TTC549 (cell line): ENCODE results near the gene TMEM244.
"Not testable (repeated sequence)": the region's sequence is repeated elsewhere in the genome, so short reads cannot be mapped to it uniquely, and the experiment has no call there.

Experiments
- FAIRE-seq: peaks from 2 replicates; lab custom pipeline; 2012; peaks lifted over from hg19 to GRCh38; lab: Jason Lieb, UNC

Gene TMEM244

DNA sequence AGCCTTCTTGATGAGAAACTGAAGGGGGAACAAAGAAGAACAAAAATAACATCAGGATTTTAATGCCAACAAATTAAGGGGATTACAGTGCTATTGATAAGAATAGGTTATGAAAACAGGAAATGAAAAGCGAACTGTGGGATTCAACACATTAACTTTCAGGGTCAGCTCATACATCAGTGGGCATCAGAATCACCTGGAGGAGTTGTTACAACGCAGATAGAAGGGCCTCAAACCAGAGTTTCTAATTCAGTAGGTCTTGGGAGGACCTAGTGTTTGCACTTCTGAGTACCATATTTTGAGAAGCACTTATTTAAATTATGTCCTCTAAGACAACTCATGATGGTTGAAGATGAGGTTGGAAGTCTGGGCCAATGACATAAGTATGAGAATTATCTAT lies 5.6 kb upstream of the TMEM244 start:
- FAIRE-seq: no peak

DNA sequence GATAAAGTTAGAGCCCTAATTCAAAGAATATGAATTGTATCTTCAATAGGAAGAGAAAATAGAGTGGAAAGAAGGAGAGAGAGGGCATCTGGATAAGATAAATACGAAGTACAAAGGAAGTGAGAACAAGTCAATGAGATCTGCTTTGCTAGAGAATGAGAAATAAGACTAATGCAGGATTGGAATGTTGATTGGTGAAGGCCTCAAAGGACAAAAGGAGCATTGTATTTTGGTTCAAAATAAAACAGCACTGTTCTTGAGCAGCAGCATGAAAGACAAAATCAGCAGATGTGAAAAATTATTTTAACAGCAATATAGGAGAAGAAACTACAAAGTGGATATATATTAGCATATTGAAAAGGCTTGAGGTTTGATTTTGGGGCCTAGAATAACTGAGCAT lies 5.1 kb upstream of the TMEM244 start:
- FAIRE-seq: no peak

DNA sequence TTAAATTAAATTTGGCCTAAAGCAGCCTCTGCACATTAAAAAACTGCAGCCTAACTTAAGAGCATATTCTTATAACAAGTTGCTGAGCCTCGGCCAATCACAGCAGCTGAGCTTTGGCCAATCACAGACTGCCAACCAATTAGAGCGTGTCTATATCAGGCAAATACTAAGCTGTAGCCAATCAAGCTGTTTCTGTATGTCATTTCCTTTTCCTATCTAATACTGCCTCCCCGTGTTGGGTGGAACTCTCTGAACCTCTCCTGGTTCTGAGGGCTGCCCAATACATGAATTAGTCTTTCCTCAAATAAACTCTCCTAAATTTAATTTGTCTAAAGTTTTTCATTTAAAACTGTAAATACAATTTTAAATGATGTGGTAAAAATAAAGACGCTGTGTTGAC lies 3.9 kb upstream of the TMEM244 start:
- no peak for FAIRE-seq

DNA sequence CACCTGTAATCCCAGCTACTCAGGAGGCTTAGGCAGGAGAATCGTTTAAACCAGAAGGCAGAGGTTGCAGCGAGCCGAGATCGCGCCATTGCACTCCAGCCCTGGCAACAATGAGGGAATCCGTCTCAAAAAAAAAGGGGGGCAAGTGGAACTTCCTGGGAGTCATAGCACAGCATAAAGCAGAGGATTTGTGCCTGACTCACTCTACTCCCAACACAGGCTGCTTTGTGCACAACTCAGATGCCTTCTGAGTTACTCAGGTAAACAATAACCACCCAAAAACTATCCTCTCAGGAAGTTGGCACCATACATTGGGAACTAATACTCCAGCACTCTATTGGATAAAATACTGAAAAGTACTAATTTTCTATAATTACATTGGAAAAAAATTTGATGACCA lies 2.5 kb upstream of the TMEM244 start:
- no peak for FAIRE-seq

DNA sequence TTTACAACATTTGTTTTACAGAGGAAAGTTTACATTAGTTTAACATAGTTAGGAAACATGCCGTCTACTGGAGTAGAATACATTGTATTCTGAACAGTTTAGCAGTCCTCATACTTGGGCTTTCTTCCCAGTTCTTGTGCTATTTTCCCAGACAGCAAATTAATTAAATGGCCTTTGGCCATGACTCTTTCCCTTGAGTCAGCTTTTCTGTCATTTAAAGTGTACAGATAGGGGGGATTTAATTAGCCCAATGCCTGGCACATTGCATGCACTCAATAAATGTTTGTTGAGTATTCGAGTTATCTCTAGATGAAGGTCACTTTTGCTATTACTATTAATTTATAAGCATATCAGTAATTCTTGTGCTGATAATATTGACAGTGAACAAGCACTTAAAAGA lies 1.6 kb downstream of the TMEM244 start:
- FAIRE-seq: no peak

DNA sequence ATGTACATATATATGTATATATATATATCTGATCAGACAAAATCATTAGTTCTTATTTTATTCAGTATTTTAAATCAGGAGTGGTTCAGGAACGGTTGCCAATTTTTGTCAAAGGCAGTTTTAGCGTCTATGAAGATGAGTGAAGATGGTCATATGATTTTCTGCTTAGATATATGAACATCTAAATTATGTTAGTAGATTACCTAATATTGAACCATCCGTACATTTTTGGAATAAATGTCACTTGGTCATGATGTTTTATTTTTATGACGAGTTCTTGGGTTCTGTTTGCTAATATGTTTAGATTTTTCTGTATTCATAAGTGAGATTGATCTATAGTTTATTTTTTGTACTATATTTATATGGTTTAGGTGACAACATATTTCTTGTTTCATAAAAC lies 3.3 kb downstream of the TMEM244 start:
- FAIRE-seq: no peak

DNA sequence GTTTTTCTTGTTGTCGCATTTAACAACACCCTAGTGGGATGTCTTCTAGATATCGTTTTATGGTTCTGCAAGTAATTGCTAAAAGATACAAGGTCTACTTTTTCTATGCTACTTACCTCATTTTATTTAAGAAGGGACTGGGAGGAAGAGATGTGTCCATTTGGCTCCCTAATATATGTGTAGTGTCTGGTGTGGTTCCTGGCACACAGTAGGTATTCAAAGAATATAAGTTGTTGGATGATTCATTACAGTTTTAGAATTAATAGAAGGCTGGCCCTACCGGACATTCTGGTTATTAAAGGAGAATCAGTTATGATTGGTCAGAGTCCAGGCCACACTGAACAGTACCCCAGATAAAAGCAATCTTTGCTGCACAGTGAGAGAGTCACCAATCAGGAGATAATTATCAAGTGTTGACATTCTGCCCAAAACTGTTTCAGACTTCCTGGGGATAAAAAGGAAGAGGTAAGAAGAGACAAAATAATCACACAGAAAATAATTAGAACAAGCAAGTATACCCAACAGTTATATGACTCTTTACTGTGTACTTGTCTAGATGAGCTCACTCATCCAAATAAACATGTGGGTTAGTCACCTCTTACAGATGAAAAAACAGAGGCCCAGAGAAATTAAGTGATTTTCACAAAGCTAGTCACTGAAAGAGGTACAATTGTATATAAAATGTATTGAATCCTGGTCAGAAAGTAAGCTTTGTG lies 7.0 kb downstream of the TMEM244 start:
- FAIRE-seq: no peak

DNA sequence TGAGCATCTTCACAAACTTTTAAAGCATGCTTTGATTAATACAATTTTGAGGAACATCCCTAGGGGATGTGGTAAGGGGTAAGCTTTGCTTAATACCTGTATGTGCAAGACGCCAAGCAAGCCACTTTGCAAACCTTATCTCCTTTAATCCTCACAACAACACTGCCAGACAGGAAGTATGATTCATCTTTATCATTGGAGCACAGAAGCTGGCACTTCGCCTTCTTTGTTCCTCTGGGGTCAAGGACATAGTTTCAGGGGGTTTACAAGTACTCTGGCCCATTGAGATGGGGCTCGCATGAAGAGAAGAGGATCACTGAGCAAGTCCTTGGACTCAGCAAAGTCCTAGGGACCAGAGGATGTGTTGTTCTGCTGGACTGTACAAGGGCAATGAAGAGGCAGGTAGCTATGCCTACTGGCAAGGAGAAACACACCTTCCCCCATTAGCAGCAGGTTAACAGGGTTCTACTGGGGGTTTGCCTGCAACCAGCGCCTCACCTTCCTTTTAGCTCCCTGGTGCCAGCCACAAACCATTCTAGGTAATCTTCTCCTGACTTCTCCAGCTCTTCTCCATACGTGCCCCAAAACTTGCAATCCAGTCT lies 8.8 kb downstream of the TMEM244 start:
- FAIRE-seq: no peak

DNA sequence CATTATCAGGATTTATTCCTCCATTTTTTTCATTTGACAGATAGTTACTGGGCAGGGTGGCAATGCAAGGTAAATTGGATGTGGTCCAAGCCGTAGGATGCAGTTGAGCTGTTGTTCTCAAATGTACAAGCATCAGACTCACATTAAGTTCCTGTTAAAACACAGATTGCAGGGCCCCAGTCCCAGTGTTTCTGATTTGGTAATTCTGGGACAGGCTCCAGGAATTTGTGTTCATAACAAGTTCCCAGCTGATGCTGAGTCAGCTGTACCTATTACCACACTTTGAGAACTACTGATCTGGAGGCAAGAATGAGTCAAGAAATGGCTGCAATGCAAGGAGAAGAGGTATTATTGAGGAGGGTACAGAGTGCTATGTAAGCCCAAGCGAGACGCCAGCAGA lies 11.7 kb downstream of the TMEM244 start:
- no peak for FAIRE-seq

DNA sequence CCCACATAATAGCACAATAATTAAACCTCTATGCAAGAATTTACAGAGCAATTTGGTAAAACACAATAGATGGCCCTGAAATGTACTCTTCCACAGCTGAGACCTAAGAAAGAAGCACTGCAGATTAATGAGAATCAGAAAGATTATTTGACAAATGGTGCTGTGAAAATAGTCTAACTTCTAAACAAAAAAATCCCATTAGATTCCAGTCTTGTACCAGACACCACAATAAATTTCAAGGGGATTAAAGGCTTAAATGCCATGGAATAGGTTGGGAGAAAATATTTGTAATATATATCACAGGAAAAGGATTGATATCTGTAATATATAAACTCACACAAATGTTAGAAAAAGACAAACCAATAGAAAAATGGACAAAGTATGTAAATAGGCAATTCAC lies 14.4 kb downstream of the TMEM244 start:
- FAIRE-seq: no peak

DNA sequence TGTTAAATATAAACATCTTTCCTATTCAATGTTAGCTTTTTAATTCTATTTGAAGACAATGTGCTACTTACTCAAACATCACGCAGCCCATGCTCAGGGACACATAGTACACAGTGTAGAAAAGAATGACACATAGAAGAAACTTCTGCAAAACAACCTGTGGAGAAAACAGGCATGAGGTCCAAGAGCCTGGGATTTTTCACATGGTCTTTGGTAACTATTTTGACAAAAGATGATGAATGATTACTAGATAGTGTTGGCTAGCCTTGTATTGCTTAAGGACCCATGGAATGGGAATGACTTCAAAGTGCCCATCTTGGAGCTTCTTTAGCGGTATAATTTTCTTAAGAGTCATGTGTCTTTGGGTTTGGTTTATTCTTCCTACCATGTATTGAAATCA lies 15.4 kb downstream of the TMEM244 start:
- FAIRE-seq: no peak

DNA sequence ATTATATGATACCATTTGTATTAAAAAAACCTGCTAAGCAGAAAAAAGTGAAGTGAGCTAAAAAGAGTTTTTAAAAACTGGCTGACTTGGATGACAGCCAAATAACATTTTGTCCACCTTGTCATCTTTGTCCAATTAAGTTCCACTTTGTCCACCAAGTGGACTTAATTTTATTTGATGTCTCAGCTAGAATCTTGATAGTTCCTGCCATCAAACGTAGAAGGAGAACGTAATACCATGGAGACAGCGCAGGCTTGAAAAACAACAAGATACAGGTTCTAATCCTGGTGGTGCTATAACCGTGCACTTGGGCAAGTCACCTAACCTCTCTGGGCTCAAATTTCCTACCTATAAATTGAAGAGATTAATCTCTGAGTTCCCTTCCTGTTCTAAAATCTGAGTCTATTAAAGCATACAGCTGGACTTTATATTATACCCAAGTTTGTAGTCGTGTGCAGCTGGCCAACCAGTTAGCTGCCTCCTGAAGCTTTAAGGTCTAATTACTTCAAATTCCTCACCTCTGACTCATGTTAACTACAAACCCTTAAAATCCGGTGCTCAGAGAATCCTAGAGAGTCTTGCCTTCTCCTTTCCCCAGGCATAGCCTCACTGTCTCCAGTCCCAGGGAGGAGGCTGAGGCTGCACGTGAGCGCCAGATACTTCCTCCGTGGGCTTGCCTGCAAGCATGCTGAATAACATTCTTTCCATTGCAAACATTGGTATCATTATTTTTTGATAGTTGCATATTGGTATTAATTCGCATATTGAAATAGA lies 16.8 kb downstream of the TMEM244 start:
- FAIRE-seq: no peak

DNA sequence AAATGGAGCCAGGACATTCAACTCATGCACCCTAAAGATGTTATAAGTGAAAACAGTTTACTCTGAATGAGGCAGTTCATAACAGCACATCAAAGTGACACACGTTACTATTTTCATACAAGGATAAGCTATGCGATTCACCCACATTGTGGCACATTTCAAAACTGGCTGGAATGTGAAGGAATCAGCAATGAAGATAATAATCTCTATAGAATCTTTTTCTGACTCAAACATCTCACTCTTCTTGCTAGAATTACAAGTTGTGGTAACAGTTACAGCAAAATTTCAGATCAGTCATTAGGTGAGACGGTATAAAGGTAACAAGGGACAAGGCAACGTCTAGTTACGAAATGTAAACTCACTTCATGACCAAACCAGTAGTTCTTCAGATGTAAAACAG lies 17.5 kb downstream of the TMEM244 start:
- no peak for FAIRE-seq

DNA sequence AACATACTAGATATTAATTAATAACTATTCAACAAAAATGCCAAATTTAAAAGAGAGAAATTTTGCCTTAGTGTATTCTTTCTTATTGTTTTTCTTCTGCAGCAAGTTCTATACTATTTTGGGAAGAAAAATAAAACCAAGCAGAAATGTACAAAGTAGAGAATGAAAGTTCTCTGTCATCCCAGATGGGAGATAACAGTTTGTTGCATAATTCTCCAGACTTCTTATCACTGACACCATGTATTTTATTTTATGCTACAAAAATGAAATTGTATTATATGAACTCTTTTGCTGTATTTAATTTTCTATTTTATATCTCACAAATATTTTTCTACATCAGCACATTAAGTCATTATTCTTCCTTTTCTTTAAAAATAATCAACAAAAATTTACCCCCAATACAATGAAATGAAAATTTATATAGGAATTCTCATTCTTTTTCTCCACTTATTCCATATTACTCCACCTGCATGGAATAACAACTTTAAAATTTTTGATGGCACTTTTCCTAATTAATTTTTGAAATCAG lies 18.2 kb downstream of the TMEM244 start:
- no peak for FAIRE-seq

DNA sequence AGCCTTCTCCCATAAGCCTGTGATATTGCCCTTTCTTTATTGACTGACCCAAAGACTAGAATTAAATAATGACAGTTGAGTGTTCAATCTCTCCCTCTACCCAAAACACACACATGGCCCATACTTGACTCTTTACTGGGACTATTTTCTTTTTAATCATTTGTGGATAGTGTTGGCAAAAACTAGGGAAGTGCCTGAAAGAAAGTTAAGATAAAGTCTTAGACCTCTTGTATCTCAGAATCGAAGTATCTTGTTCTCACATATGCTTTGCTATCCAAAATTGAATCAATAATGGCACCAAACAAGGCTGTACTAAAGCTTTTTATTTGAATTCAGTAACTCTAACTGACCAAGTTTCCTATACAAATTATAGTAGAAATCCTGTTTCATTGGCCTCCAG lies 19.0 kb downstream of the TMEM244 start:
- FAIRE-seq: no peak

DNA sequence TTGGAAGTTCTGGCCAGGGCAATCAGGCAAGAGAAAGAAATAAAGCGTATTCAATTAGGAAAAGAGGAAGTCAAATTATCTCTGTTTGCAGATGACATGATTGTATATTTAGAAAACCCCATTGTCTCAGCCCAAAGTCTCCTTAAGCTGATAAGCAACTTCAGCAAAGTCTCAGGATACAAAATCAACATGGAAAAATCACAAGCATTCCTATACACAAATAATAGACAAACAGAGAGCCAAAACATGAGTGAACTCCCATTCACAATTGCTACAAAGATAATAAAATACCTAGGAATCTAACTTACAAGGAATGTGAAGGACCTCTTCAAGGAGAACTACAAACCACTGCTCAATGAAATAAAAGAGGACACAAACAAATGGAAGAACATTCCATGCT lies 21.6 kb downstream of the TMEM244 start:
- not testable (repeated sequence) for FAIRE-seq

DNA sequence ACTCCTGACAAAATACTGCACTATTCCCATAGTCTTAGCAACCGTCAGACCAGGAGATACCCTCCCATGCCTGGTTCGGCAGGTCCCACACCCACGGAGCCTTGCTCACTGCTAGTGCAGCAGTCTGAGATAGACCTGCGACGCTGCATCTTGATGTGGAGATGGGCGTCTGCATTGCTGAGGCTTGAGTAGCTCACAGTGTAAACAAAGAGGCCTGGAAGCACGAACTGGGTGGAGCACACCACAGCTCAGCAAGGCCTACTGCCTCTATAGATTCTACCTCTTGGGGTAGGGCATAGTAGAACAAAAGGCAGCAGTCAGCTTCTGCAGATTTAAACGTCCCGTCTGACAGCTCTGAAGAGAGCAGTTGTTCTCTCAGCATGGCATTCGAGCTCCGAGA lies 25.4 kb downstream of the TMEM244 start:
- no peak for FAIRE-seq

DNA sequence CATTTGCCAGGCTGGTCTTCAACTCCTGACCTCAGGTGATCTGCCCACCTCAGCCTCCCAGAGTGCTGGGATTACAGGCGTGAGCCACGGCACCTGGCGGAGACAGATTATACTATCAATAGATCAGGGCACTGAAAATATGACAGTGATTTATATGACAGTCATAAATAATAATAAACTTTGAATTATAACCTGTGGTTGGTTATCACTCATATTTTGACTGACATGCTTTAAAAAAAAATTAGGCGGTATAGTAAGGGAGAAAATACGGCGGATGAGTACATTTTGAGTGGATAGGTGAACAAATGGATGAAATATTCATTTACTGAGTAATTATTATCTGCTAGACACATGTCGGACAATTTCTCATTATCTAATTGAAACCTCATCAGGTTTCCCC lies 28.8 kb downstream of the TMEM244 start:
- FAIRE-seq: no peak

DNA sequence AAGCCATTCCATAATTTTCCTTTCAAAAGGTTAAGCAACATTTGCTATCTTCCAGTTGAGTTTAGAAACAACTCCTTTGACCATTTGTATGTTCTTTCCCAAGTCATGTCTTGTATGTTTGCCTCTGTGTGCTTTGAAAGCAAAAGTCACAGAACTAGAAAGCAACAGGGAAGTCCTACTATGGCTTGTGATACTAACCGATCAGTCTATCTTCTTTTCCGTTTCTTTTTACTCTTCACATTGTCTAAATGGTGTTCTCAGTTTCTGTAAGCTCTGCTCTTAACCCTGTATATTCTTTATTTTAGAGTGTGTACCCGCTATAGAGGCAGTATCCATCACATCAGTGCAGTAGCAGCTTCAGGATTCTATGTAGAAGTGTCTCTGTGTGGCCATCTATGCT lies 32.9 kb downstream of the TMEM244 start:
- no peak for FAIRE-seq

DNA sequence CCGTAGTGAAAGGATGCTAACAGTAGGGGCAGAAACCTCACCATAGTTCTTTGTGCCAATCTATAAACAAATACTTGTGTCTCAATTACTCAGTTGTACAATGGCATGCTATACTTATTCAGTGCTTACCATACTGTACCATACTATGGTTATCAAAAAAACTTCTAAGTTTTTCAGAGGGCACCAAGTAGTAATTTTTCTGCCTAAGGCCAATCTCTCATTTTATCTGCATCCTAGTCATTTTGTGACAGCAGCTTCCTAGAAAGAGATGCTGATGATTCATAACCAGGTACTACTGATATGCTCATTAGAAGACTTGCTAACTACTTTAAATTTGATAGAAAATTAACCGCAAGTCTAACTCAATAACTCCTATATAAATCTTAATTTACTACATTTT lies 42.9 kb downstream of the TMEM244 start:
- no peak for FAIRE-seq

DNA sequence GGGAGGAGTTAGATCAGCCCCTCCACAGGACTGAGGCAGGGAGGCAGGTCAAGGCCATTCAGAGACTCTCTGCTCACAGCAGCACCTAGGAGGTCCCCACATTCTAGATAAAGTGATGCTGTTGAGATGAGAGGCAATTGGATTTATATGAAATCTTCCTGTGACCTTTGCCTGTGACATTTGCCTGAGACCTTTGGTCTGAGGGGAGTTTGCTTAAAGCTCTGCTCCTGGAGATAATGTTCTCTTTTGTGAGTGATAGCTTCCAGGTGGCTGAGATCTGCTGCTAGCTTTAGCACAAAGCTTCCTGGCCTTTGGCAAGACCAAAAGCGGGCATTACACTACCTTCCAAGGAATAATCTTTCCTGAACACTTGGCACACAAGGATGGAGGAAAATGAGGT lies 43.3 kb downstream of the TMEM244 start:
- no peak for FAIRE-seq

DNA sequence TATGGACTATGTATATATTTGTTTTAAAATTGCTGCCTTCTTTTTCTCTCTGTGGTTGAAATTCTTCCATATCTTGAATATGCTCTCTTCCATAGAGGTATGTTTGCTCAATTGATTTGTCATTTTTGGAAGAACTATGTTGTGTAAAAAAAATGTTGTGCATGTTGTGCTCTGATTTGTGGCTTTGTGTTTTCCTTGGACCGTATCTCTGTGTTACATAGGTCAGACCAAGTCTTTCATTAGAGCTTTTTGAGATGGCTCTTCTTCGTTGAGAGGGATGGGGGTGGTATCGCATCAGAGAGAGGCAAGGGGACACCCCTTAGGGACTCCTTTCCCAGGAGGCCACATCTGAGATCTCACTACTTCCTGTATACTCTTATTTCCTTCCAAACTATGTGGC lies 43.8 kb downstream of the TMEM244 start:
- no peak for FAIRE-seq

DNA sequence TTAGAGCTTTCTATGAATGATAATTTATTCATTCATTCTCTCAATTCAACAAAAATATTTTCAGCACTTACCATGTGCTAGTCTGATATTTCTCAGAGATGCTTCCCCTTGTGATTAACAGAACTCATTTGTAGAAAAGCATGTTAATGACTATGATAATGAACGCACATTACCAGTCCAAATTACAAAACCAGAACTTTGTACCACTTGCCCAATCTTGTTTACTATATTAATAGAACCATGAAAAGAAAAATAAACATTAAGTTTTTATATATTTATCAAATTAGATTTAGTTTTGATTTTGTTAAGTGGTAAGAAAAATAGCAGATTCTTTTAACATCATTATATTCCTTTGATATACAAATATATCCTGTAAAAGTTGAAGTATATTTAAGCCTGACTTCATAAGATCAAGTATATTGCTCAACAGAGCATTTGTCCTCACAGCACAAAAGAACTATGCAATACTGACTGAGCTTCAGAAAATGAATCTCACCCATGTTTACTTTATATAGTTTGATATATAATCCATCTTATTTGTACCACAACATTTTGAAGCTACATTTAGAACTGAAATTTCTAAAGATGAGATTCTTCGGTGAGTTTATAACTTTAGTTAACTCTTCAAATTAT lies 48.9 kb downstream of the TMEM244 start:
- no peak for FAIRE-seq
